T-helper 1 cell treated with Interleukin-12 subunit alpha and Interleukin-12 subunit beta and Interleukin-4 antibody, amounts not matched to agents 30 ng/mL and 1 ng/mL, for 36 hours (primary cell): ENCODE measurements around the gene HOXD13. TPM values are rescaled to one million over a fixed set of nuclear protein-coding genes. Genes with fewer than 3 reads are reported as not detected.

Source experiments
- total RNA-seq: library from RNA; stranded (reverse); gene quantifications from 2 replicates; pipeline ENCODE4 v1.2.3, GENCODE V29; 2022

HOXD13 gene
- total RNA-seq, 1 donor from 2014 or later = not detected

Other genes with a start within 250 kb of the HOXD13 start
- 34.9 and 35.6 TPM in 2 replicates for gene LNPK, start 90.5 kb upstream of the HOXD13 start, total RNA-seq
- not detected in 2 replicates for gene EVX2, start 8.8 kb upstream of the HOXD13 start, total RNA-seq
- gene HOXD12, start 7.1 kb downstream of the HOXD13 start, total RNA-seq = not detected in 2 replicates
- not detected in 2 replicates for gene HOXD11, start 14.6 kb downstream of the HOXD13 start, total RNA-seq
- gene HOXD10, start 24.1 kb downstream of the HOXD13 start, total RNA-seq = not detected in 2 replicates
- gene HOXD9, start 30.0 kb downstream of the HOXD13 start, total RNA-seq = not detected in 2 replicates
- gene HOXD8, start 37.0 kb downstream of the HOXD13 start, total RNA-seq = not detected in 2 replicates
- not detected in 2 replicates for gene HOXD4, start 58.8 kb downstream of the HOXD13 start, total RNA-seq
- gene HOXD3, start 64.6 kb downstream of the HOXD13 start, total RNA-seq = not detected in 2 replicates
- gene HOXD1, start 95.9 kb downstream of the HOXD13 start, total RNA-seq = not detected in 2 replicates
- gene MTX2, start 176.7 kb downstream of the HOXD13 start, total RNA-seq = 12.8 and 14.6 TPM in 2 replicates